Measurements from ENCODE around the gene ZNF215.
"Not testable (repeated sequence)": the region's sequence is repeated elsewhere in the genome, so short reads cannot be mapped to it uniquely, and the experiment has no call there.

Gene ZNF215

DNA sequence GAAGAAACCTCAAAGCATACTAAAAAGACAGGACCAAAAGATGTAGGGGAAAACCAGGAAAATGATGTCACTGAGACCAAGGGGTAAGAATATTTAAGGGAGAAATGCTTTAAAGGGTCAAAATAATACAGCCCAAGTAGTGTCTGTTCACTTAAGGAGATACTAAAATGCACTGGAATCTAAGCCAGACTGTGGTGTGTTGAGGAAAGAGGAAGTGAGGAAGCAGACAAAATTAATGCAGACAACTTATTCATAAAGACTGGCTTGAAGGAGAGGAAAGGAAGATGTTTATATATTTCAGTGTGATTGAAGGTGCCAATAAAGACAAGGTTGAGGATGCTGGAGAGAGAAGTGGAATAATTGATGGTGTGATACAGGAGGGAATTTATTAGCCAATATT, 15.7 kb downstream of the ZNF215 start:
- no peak for DNase-seq (ENCODE audit: low read depth in 3 of 3)

DNA sequence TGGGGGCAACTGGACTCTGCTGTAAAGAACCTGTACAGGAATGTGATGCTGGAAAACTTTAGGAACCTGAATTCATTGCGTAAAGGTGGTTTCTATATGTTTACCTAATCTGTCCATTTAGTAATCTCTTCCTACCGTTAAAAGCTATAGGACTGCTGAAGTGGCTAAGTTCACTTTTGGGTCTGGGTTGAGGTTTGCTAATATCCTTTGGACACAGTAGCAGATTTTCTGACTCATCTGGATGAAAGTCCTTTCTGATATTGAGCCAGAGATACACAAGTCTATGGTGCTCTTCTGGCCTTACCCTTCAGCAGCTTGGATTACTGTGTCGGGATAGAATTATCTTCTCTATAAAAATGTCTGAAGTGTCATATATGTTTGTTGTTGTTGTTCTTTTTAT, 16.9 kb downstream of the ZNF215 start:
- no peak for DNase-seq (ENCODE audit: low read depth in 3 of 3)

GRCh38 chr11:6954248-6954647, 28.0 kb downstream of the ZNF215 start:
- DNase-seq (ENCODE audit: low read depth in 3 of 3) = not testable (repeated sequence)

GRCh38 chr11:6962141-6962540, 35.9 kb downstream of the ZNF215 start:
- no peak for DNase-seq (ENCODE audit: low read depth in 3 of 3)

DNA sequence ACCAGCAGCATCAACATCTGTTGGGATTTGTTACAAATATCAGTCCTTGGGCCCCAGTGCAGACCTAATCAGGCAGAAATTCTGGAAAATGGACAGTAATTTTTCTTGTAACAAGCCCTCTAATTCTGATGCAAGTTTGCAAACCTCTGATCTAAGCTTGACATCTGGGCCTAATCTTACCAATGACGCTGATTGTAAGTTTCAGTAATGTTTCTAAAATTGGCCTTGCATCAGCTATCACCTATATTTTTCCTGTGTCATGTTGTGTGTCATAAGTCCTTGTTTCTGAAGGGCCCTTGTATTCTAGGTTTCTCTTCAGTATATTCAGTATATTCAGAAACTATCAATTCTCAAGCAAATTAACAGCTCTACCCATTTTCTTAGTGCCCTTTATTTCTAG, 36.4 kb downstream of the ZNF215 start:
- no peak for DNase-seq (ENCODE audit: low read depth in 3 of 3)

DNA sequence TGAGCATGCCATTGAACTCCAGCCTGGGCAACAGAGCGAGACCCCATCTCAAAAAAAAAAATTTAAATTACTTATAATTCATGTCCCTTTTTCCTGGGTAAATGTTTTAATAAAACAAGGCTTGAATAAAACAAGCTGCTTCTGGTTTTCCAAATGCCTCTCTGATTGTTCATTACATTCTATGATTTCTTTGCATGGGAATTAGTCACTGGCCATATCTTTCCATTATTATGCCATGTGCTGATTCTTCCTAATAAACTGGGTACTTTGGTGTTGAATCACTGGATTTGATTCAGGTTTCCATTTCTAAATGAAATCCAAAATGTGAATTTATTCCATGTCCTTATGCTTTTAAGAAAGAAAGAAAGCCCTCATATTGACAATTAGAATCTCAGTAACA, 42.6 kb downstream of the ZNF215 start:
- DNase-seq (ENCODE audit: low read depth in 3 of 3) = no peak

DNA sequence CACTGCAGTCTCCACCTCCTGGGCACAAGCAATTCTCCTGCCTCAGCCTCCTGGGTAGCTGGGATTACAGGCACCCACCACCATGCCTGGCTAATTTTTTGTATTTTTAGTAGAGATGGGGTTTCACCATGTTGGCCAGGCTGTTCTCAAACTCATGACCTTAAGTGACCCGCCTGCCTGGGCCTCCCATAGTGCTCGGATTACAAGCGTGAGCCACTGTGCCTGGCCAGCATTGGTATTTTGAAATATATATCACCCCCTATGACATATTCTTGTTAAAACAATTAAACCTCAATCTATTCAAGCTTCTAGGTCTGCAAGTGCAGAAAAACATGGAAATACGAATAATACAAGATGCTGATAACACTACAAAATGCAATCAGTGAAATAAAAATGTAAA, 43.6 kb downstream of the ZNF215 start:
- not testable (repeated sequence) for DNase-seq (ENCODE audit: low read depth in 3 of 3)

DNA sequence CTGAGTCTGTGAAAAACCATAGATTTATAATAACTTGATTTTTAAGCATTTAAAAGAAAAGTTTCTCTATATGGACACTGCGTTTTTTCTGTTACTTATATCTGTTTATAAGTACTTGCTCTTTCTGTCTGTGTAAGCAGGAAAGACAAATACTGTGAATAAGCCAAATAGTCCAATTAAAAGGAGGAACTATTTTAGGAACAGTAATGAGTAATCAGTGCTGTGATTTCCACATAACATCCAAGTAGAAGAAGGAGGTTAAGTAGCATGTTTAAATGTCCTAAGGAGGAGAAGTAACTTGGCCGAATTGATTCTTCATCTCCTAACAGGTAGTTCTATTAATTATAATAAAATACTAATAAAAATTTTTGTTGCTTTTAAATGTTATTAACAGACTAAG, 53.1 kb downstream of the ZNF215 start:
- no peak for DNase-seq (ENCODE audit: low read depth in 3 of 3)

DNA sequence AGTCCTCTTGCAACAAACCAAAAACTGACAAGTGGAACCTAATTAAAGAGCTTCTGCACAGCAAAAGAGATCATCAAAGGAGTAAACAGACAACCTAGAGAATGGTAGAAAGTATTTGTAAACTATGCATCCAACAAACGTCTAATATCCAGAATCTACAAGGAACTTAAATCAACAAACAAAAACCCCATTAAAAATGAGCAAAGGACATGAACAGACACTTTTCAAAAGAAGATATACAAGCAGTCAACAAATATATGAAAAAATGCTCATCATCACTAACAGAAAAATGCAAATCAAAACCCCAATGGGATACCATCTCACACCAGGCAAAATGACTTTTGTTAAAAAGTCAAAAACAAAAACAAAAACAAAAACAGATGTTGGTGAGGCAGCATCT, 60.3 kb downstream of the ZNF215 start:
- no peak for DNase-seq (ENCODE audit: low read depth in 3 of 3)

GRCh38 chr11:6988506-6988905, 62.3 kb downstream of the ZNF215 start:
- no peak for DNase-seq (ENCODE audit: low read depth in 3 of 3)

DNA sequence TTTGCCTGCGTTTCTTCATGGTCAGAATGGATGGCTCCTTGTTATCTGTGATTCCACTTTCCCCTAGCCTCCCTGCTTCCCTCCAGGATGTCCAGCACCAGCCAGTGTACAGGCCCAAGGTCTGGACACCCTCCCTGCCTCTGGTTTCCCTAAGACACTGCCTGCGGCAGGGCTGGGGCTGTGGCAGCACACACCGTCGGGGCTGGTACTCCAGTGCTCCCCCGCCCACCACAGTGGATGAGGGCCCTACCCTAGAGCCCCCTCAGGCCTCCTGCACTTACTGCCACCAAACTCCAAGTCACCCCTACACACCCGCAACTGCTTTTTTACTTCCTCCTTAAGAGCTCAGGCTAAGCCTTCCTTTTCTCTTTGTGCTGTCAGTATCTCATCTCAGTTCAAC, 65.0 kb downstream of the ZNF215 start:
- DNase-seq (ENCODE audit: low read depth in 3 of 3) = no peak

- no peak for DNase-seq (ENCODE audit: low read depth in 3 of 3)
Observed at GRCh38 chr11:6992026-6992425, 65.8 kb downstream of the ZNF215 start.

DNA sequence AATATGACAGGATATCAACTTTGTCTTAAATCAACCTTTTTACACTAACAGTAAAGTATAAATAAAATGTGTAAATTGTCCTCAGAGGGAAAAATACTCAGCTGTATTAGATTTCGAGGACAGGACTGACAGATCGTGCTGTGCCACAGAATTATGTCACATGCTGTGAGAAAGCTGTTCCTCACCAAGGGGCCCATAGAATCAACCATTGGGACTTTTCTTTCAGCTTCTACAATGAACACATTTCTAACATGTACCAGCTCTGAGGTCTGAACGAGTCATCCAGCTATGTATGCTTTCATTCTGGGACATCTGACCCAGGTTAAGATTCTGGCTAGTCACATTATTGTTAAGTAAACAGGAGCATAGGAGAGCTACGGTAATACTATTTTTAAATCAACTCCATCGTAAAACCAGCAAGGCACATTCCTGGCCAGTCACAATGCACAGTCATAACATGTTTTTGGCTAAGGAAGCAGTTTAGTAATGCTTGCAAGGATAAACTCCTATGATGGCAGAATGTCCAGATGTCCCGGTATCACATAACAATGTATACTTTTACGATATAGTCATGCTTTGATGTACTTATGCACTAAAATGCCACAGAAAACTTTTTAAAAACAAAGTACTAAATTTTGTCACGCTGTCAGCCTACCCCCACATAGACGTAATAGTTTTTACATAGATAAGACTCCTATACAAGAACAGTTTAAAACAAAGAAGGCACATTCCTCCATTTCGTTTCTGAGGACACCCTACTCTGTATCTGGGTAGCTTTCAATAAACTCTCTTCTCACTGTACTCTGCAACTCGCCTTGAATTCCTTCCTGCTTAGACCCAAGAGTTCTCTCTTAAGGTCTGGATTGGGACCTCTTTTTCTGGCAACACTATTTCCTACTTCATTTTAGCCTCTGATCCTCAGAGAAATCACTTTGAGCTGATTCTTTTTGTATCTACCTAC, 66.5 kb downstream of the ZNF215 start:
- DNase-seq (ENCODE audit: low read depth in 3 of 3) = no peak

GRCh38 chr11:6995703-6996102, 69.5 kb downstream of the ZNF215 start:
- DNase-seq (ENCODE audit: low read depth in 3 of 3) = no peak

GRCh38 chr11:7004482-7004881, 78.3 kb downstream of the ZNF215 start:
- DNase-seq (ENCODE audit: low read depth in 3 of 3) = no peak

Measured in stimulated activated CD4-positive, alpha-beta T cell treated with anti-CD3 and anti-CD28 coated beads, TNF-alpha, amount 100 ng/mL, for 24 hours (primary cell).